T-helper 22 cell (primary cell): Measurements from ENCODE around the gene JARID2.

Experiments used
- DNase-seq: peaks from one replicate; pipeline ENCODE4 v3.0.0-alpha.2; 2020; ENCODE audit warnings: low read depth

Gene JARID2

DNA sequence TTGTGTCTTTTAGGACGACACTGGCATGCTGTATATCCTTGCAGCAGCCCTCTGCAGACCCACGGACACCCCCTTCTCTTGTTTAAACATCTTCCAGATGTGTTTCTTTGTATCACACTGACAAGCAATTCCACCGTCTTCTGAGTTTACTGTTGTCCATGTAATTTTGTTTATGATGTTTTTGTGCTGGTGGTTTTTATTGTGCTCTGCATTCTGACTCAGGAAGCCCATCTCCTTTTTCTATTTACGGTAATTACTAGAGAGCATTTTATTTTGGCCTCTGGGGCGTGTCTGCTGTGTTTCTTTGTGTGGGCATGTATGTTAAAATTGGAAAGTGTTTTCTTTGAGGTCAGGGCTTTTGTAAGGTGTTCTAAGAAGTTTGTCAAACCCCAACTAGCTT, 111.9 kb downstream of the JARID2 start:
- no peak for DNase-seq

DNA sequence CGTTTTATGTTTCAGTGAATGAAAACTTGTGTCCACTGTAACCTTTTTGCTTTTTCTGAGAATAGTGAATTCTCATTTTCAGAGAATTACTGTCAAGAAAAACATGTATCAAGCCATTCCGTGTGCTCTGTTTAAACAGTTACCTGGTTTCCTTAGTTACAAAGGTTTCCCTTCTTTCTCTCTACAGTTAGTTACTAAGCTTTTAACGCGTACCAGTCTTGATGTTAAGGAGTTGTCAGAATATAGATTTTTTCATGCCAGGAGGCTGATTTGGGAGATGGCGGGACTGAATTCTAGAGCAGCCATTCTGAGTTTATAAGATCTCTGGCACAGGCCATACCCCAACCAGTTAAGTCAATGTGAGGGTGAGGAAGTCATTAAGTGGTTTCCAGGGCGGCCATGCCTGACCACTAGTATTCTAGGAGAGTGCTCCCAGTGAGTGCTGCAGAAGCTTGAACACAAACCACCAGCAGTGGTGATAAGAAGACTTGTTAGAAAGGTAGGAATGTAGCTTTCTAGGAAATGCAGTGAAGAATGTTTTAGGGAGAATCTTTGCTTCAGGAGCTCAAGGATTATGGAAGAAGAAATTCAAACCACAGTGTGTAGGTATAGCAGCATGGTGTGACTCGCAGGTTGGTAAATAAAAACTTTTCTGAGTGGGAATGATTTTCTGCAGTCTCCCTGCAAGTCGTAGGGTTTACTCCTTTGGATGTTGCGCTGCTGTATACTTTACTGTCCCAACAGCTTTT, 112.9 kb downstream of the JARID2 start:
- DNase-seq = no peak

DNA sequence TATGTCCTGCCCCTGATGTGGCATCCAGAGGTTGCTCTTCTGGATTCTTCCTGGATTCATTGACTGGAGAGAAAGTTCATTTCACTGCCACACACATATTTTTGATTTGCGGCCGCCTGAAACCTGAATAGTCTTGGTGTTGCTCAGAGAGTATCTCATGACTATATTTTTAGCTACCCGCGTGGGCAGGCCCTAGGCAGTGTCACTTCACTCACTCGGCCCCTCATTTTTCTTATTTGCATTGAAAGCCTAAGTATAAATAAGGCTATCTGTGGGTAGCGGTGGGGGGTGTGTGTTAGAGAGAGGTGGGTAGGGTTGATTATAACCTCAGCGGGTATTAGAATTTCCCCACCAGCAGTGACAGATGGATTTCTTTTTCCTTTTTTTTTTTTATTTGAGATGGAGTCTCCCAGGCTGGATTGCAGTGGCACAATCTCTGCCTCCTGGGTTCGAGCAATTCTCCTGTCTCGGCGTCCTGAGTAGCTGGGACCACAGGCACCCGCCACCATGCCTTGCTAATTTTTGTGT, 113.5 kb downstream of the JARID2 start:
- no peak for DNase-seq

DNA sequence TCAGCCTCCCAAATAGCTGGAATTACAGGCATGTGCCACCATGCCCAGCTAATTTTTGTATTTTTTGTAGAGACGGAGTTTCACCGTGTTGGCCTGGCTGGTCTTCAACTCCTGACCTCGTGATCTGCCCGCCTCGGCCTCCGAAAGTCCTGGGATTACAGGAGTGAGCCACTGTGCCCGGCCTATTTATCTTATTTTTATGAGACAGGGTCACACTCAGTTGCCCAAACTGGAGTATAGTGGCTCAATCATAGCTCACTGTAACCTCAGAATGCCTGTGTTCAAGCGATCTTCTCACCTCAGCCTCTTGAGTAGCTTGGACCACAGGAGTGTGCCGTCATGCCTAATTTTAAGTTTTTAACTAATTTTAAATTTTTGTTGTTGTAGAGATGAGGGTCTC, 114.4 kb downstream of the JARID2 start:
- DNase-seq = no peak

DNA sequence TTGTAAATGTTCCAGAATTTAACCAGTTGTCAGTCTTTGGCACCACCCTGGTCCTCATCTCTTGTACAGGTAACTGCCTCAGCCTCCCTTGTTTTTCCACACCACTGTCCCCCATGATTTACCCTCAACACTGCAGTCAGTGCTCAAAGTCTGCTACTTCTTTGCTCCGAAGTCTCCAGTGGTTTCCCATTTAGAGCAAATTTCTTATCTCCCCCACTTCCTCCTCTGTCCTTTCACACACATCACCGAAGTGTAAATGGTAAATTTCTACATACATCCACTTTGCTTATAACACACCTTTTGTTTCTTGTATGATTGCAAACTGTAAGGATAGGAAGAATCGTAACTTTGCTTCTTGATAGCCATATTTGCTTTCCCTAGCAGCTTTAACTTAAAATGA, 115.3 kb downstream of the JARID2 start:
- no peak for DNase-seq

DNA sequence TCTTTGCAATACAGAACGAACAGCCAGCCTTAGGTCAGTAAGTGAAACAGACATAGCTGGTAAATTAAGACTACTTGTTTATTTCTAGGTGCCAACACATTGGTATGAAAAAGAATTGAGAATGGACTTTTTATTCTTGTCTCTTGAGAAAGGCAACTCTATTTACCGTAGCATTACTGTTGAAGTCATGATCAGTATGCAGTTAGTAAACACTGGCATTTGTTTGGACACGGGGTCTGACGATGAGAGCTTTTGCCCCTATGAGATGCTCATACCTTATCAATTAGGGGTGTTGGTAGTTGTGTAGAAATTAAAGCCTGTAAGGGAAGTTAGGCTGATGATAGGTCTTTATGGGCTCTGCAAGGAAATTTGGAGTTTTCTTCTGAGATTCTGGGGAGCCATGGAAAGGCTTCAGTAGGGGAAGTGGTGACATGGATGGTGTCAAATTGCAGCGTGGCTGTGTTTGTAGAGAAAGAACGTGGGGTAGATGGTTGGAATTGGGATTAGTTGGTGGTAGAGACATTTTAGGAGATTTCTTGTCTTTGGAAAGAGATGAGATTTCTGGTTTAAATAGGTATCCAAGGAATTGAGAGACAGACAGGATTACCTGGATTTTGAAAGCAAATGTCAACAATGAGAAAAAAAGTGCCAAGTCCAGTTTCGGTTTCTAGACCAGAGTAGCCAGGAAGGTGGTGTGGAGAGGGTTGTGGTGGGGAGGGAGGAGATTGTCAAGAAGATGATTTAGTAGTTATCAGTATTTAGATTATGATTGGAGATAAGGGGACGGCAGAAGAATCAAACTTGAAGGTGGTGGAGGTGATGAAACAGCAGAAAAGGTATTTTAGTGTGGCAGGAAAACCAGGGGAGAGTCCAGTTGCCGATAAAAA, 116.6 kb downstream of the JARID2 start:
- DNase-seq = no peak

DNA sequence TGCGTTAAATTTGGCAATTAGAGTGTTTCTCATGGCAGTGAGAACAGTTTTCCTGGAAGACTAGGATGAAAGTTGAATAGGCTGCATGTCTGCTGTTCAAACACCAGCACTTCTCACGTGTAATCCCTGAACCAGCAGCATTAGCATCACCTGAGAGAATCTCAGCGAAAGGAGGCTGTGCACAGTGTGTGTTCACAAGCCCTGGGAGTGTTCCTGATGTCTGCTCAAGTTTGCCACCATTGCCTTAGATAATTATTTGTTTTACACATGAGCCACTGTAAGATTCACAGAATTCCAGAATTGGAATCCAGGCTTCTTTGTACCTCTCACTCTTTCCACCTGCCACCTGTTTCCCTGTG, 117.3 kb downstream of the JARID2 start:
- no peak for DNase-seq

DNA sequence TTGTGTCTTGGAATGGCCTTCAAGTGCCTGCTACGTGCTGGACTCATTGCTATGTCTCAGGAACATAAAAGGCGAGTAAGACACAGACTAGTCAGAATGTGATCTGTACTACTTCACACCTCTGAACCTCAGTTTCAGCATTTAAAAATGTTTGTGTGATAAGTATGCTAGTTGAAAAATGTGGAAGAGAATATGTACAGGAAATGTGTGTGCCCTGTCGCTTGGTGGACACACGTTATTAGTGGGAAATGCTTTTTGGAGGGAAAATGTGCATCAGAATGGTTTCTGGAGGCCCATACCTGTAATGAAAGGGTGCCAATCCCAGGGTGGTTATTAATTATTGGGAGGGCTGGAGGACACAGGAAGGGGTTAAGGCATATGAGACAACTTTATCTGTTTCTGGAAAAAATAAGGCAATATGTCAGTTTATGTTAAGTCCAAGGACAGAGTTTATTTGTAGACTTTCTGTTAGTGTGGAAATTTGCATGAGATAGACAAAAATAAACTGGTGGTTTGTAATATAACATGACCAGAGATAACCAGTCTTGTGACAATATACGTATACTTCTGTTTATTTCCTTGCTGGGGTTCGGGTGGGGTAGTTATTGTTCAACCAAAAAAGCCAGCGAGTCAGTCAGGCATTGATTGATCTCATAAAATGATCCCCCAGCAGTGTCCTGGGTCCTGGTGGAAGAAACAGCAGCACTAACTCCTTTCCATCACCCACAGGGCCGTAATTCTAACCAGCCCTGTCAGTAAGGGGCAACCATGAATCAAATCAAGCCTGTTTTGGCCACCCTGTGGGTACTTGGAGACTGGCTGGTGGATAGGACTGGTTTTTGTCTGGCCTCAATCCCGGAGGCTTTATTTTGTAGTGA, 117.9 kb downstream of the JARID2 start:
- no peak for DNase-seq

DNA sequence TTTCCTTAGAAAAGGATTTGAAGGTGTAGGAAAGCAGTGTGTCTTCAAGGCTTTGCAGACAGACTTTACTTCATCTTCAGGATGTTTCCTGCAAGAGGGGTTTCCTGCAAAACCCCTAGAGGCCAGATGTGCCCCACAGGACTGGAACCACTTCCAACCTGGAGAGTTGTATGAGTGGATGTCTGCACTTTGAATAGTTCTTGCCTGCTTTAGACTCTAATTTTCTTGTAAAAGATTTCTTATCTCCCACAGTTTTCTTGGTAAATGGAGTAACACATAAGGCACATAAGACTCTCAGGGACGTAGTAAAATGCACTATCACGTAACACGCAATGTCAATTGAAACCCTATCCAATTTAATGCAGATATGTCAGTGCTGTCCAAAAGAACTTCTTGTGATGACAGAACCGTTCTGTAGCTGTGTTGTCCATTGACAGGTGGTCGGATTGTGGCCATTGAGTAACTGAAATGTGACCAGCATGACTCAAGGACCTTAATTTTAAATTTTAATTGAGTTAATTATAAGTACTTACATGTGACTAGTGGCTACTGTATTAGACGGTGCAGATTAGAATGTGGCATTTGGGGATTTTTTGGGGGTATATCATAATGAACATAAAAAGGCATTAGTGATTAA, 118.7 kb downstream of the JARID2 start:
- DNase-seq = no peak

DNA sequence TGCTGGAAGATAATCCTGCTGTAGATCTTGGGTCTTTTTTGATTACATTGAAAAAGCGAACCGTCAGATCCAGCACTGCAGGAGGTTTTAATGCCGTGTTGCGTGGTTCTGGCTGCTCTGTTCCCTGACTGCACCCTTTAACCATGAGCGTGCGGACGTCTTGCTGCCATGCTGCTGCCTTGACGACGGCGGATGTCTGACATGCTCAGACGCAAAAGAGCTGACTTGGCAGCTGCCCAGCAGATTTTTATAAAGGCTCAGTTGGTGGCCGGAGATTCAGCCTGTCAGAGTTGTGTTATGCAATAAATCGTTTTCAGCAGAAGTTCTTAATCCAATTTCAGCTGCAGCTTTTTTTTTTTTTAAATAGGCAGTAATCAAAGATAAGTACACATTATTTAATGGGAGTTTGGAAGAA, 119.4 kb downstream of the JARID2 start:
- no peak for DNase-seq

DNA sequence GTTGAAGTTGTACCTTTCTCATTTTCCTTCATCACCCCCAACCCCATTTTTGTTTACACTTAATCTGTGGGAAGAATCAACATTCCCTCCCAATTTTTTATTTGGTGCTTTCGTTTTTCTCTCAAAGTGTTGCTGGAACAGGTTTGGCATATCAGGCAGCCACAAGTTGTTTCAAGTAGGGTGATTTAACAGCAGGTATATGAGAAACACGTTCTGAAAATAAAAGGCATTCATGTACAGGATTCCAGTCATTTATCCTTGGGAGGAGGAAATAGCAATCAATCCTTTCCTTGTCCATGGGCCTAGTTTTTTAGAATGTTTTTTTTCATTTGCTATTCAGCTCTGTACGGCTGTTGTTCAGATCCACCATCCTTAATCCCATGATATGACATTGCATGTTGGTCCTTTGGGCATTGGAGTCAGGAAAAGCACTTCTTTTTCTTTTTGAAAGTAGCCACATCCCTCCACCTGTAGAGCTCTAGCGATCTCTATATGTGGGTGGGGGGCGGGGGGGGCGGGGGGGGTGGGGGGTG, 120.2 kb downstream of the JARID2 start:
- no peak for DNase-seq

DNA sequence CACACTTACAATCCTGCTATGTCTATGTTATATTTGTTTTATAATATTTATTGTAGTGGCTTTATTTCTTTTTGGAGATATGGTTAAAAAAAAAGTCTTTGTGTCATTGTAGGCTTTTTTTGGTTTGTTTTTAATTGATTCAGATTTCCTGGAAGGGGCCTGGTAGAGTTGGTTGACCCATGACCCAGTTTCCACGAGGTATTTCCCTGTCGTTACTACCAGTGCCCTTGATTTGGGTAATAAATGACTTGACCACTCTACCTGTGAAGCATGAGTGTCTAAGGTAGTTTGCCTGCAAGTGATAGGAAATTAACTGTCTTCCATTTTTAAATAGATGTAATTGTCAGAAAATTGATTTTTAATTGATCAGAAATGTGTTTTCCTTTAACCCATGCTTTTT, 121.0 kb downstream of the JARID2 start:
- no peak for DNase-seq

DNA sequence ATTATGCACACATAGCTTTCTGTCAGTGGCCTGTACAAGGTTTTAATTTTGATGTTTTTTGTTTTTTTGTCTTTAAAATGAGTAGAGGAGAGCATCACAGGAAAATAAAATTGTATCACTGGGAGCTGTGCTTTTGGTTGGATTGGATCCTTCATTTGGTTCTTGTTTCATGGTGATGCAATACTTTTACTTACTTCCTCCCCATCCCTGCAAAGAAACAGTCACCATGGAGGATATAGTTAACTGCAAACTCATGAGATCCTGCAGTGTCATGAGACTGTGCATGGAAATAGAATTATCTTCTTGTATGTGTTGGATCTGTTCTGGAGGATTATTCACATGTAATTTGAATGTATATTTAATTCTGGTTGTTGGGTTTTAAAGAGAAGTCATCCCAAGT, 122.3 kb downstream of the JARID2 start:
- no peak for DNase-seq

DNA sequence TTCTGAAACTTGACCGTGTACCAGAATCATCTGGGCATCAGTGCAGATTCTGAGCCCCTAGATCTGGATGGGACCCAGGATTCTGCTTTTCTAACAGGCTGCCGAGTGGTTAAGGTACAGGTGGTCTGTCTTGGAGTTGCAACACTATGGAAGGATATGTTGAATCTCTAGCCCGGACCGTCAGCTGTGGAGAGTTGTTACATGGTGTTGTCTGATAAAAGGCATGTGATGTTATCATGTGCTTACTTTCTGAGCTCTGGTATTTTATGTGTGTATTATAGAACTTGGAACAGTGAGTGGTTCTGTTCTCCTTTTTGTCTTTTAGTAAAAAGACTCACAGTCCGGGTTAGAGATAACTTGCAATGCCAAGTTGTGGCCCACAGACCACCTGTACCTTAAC, 123.0 kb downstream of the JARID2 start:
- no peak for DNase-seq

DNA sequence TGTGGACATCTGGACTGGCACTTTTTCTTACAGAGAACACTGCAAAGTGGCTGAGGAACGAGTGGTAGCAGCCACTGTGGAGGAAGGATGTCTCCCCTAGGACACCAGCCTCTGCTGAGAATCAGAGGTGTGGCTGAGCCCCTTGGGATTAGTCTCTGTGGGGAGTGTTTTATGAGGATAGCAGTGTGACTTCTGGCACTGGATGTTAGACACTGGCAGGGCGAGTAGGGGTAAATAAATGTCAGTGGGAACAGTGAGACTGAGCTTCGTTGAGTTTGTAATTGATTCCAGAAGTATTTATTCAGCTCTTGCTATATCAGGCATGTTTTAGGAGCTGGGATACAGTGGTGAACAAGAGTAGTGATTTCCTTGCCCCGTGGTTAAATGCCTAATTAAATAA, 124.0 kb downstream of the JARID2 start:
- no peak for DNase-seq

DNA sequence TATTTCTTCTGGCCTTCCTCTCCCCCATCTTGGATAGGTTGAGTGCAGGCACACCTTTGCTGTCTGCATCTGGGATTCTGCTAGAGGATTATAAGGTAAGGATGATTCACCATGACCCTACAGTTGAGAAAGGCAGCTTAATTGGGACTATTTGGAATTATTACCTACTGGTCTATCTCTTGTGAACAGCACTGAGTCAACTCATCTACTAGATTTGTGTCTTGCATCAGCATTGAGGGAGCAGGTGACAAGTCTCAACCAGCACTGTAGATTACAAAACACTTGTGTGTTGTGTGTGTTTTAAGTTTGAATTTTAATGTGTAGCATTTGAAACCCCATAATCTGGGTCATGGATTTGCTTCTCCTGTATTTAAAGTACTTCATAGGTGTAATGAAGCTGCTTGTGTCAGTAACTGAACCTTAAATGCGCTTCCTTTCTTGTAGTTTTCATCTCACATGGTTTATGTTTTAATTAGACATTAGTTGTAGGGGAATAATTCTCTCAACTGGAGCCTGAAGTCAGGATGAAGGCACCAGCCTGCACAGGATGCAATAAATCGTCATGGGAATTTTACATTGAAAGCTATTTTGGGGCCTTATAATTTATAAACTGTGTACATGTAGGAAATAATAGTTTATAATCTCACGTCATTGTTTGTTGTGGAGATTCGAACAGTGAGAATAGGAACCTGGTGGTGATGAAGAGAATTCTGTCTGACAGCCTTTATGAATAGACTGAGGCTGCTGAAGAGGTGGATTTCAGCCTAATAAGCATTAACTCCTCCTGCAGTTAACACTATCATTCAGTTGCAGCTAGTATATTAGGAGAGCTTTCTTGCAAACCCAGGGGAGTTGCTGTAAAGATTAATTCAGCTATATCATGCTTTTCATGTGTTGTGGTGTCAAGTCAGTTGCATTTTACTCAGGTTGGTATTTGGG, 125.1 kb downstream of the JARID2 start:
- no peak for DNase-seq

DNA sequence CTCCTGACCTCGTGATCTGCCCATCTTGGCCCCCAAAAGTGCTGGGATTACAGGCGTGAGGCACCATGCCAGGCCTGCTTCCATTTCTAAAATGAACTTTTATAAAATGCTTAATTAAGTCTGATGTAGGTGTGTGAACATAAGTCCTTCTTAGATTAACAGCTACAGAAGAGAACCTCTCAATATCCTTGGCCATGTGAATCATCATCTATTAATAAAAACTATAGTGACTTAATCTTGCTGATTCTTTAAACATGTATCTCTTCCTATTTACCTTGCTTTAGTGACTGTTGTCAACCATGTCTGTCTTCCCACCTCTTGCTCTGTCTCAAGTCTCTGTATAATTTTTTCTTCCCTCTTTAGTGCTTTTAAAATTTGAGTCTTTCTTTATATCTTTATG, 127.1 kb downstream of the JARID2 start:
- no peak for DNase-seq

DNA sequence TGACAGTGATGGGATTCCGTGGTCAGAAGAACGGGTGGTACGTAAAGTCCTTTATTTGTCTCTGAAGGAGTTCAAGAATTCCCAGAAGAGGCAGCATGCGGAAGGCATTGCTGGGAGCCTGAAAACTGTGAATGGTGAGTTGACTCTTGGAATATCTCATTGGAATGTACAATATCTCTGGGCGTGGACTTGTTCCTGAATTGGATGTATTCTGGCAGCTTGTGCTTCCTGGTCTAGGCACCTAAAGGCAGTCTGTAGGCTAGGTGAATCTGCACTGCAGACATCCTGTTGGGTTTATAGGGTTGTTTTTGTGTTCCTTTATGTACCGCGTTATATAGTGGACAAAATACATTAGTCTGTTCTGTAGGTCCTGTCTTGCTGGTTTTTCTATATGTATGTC, 128.2 kb downstream of the JARID2 start:
- DNase-seq = no peak

DNA sequence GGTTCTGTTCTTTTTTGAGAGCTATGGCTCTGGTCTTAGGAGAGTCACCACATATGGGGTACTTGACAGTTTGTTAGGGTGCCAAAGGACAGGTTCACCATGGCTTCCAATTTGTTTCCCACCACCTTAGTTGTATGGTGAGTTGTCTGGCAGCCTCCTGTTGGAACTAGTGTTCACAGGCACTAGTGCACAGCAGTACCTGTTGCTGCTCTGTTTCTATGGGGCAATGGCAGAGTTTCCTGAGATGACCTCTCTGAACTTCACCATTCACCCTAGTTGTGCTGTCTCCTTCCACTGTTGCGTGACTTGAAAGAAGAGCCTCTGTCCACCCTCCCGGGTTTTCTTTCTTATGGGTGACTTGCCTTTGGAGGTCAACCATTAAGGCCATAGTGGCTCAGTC, 129.1 kb downstream of the JARID2 start:
- no peak for DNase-seq

DNA sequence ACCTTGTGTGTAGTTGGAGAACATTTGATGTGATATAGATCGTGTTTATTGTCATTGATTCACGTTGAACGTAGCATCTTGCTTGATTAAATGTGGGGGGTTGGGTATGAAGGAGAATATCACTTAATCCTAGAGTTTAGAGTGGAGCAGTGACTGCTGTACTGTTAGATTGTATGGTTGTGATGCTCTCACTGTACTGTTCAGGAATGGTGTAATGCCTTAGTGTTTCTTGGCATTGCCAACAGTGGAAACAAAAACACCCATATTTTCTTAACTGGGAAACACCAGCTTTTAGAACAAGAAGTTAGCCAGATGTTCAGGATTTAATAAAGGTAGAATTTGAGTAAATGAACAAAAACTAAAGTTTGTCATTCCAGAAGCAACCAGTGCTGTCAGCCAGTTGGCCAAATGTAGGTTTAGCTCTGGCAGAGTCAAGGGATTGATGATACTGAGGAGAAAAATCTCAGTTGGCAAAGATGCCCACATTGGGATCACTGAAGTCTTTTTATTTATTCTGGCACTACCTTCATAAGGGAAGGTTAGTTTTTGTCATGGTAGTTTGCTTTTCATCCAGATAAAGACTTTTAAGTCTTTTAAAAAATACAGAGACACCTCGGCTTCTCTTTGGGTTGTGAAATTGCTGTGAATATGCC, 129.9 kb downstream of the JARID2 start:
- DNase-seq = no peak
